Measurements from ENCODE around the gene YBX2. TPM values are rescaled to one million over a fixed set of nuclear protein-coding genes. Genes with fewer than 3 reads are reported as not detected.

YBX2 gene
- total RNA-seq, 1 donor from 2014 or later: 4.3 TPM

- H3K27me3 Mint-ChIP-seq: no peaks in the 10 kb centered on the region
- H3K4me3 Mint-ChIP-seq (ENCODE audit: low read depth): peak overlapping the region; percentile 95
- H3K4me1 Mint-ChIP-seq (ENCODE audit: low read depth): peaks cover 11% of the 10 kb centered on the region
- H3K9me3 Mint-ChIP-seq (ENCODE audit: low read depth): no peaks in the 10 kb centered on the region
- peak overlapping the region; percentile 98 for H3K27ac Mint-ChIP-seq
- peak; percentile 64 for DNase-seq (ENCODE audit: low spot score, unreplicated experiment)
- no peak for TF ChIP-seq CTCF (IDR thresholded peaks at IDR 0.05; ENCODE audit: unreplicated experiment)
- no peaks in the 10 kb centered on the region for H3K36me3 Mint-ChIP-seq (ENCODE audit: insufficient read depth)
Measured at GRCh38 chr17:7329997-7330637, 35.7 kb upstream of the YBX2 start.

GRCh38 chr17:7329374-7329996 is 35.0 kb upstream of the YBX2 start:
- Mint-ChIP-seq H3K4me3 (ENCODE audit: low read depth) (peak overlapping the region; percentile 95), H3K36me3 (ENCODE audit: insufficient read depth) (no peaks in the 10 kb centered on the region), H3K27me3 (no peaks in the 10 kb centered on the region), H3K4me1 (ENCODE audit: low read depth) (peaks cover 11% of the 10 kb centered on the region), H3K27ac (peak overlapping the region; percentile 98), H3K9me3 (ENCODE audit: low read depth) (no peaks in the 10 kb centered on the region)
- DNase-seq (ENCODE audit: low spot score, unreplicated experiment): peak; percentile 95
- TF ChIP-seq CTCF (IDR thresholded peaks at IDR 0.05; ENCODE audit: unreplicated experiment): peak; percentile 16

GRCh38 chr17:7328840-7329373 is 34.5 kb upstream of the YBX2 start, which contains the start of gene NEURL4:
Gene NEURL4, minus strand, starts transcription at chr17:7329335. Its CDS starts 23 bp downstream, at chr17:7329312.
- H3K4me1 Mint-ChIP-seq (ENCODE audit: low read depth): peaks cover 11% of the 10 kb centered on the region
- peak; percentile 37 for DNase-seq (ENCODE audit: low spot score, unreplicated experiment)
- H3K4me3 Mint-ChIP-seq (ENCODE audit: low read depth): peak within 1 kb of the TSS; percentile 95
- peak within 1 kb of the TSS; percentile 98 for H3K27ac Mint-ChIP-seq
- peak; percentile 10 for TF ChIP-seq CTCF (IDR thresholded peaks at IDR 0.05; ENCODE audit: unreplicated experiment)
- no peaks in the 10 kb centered on the region for H3K9me3 Mint-ChIP-seq (ENCODE audit: low read depth)
- peaks cover 2% of the 10 kb centered on the region for H3K36me3 Mint-ChIP-seq (ENCODE audit: insufficient read depth)
- H3K27me3 Mint-ChIP-seq: no peaks in the 10 kb centered on the region

- H3K27ac Mint-ChIP-seq: peak overlapping the region; percentile 97
- no peaks in the 10 kb centered on the region for H3K27me3 Mint-ChIP-seq
- H3K4me1 Mint-ChIP-seq (ENCODE audit: low read depth): peaks cover 11% of the 10 kb centered on the region
Measured at GRCh38 chr17:7328009-7328408, 33.6 kb upstream of the YBX2 start.

More at GRCh38 chr17:7328009-7328408, 33.6 kb upstream of the YBX2 start:
- Mint-ChIP-seq H3K4me3 (ENCODE audit: low read depth) (peak overlapping the region; percentile 95), H3K36me3 (ENCODE audit: insufficient read depth) (peaks cover 4% of the 10 kb centered on the region), H3K9me3 (ENCODE audit: low read depth) (no peaks in the 10 kb centered on the region)
- no peak for DNase-seq (ENCODE audit: low spot score, unreplicated experiment)
- no peak for TF ChIP-seq CTCF (IDR thresholded peaks at IDR 0.05; ENCODE audit: unreplicated experiment)
